Neutrophil (primary cell): ENCODE measurements around the gene MYOD1.

Source experiments
- H3K27ac ChIP-seq: fragments of 200-600 bp; sonication (generic); 2 replicates; pipeline ENCODE4 v1.5.1; 2016; ENCODE audit warnings: mild to moderate bottlenecking, moderate library complexity
- H3K27me3 ChIP-seq: fragments of 200-600 bp; sonication (generic); 2 replicates; pipeline ENCODE4 v1.6.0; 2016; ENCODE audit warnings: mild to moderate bottlenecking
- H3K36me3 ChIP-seq: fragments of 200-600 bp; sonication (generic); 2 replicates; pipeline ENCODE4 v1.5.1; 2017
- H3K4me1 ChIP-seq, 2 experiments: fragments of 200-600 bp in 1 of 2; sonication (generic) in 1 of 2; 1 replicate in 1 of 2; 2 replicates in 1 of 2; pipeline versions ENCODE4 v1.5.1 to v1.6.1; 2013 to 2016; ENCODE audit warnings: low read depth in 1 of 2, low read length in 1 of 2, mild to moderate bottlenecking in 1 of 2, moderate library complexity in 1 of 2; ENCODE audit not compliant: control insufficient read depth in 1 of 2, insufficient read depth in 1 of 2
- H3K4me3 ChIP-seq, 2 experiments: fragments of 200-600 bp in 1 of 2; sonication (generic) in 1 of 2; 1 replicate in 1 of 2; 2 replicates in 1 of 2; pipeline ENCODE4 v1.5.1; 2013 to 2016; ENCODE audit warnings: low read depth in 1 of 2, low read length in 1 of 2, mild to moderate bottlenecking in 1 of 2, moderate library complexity in 1 of 2
- H3K9me3 ChIP-seq: fragments of 200-600 bp; sonication (generic); 2 replicates; pipeline ENCODE4 v1.5.1; 2016
- CTCF ChIP-seq: fragments of 200-600 bp; sonication (generic); IDR thresholded peaks from 2 replicates; pipeline ENCODE4 v1.5.1; 2016; ENCODE audit warnings: antibody characterized with exemption

Gene MYOD1

DNA sequence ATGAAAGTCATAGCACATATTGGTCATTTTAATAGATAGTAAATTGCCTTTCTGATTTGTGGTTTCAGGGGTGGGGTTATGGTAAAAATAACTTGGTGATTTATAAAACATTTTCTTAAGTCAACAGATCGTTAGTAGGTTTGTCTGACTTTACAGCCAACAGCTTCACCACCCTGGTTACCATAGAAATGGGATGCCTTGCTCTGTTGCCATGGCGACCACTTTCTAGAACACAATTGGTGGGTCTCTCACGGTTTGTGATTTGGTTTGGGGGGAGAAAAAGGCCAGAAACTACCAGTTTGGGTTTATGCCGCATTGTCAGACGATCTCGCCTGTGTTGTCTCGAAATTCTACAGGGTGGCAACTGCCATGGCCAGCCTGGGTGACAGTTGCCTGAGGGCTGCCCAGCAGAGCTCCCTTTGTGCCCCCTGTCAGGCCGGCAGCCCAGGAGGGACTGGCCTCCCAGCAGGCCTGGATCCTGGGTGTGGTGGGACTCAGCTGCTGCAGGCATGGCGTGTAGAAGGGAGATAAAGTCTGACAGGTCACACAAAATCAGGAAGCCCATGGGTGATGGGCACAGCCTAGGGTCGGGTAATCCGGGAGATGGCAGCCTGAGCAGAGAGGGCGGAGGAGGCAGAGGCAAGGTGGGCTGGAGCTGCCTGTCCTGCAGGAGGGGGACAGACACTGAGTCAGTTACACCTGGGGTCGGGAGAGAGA, 46.1 kb downstream of the MYOD1 start:
- H3K36me3 ChIP-seq, result no peaks in the 10 kb centered on the region
- no peak for TF ChIP-seq CTCF
- no peak overlapping the region for H3K27ac ChIP-seq
- H3K9me3 ChIP-seq, result no peaks in the 10 kb centered on the region
- H3K27me3 ChIP-seq, result no peaks in the 10 kb centered on the region
- no peak overlapping the region for H3K4me3 ChIP-seq
- no peaks in the 10 kb centered on the region for H3K4me1 ChIP-seq

- Histone ChIP-seq H3K9me3 (no peaks in the 10 kb centered on the region), H3K27me3 (no peaks in the 10 kb centered on the region), H3K4me1 (no peaks in the 10 kb centered on the region), H3K4me3 (no peak overlapping the region), H3K27ac (no peak overlapping the region), H3K36me3 (no peaks in the 10 kb centered on the region)
- no peak for TF ChIP-seq CTCF
These were observed 46.6 kb downstream of the MYOD1 start for GRCh38 chr11:17766073-17766359.

DNA sequence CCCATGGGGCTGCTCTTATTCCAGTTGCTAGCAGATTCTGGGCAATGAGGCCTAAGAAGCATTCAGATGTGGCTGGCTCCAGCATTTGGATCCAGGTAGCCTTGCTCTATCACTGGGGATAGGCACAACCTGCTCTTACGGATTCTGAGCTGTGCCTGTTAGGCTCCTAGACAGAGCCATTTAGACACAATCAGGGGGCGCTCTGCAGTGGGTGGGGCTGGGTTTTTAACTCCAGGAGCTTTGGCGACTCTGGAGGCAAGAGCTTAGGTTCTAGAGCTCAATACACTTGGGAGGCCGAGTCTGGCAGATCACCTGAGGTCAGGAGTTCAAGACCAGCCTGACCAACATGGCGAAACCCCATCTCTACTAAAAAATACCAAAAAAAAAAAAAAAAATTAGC, 47.2 kb downstream of the MYOD1 start:
- no peak for TF ChIP-seq CTCF
- H3K4me3 ChIP-seq, result no peak overlapping the region

DNA sequence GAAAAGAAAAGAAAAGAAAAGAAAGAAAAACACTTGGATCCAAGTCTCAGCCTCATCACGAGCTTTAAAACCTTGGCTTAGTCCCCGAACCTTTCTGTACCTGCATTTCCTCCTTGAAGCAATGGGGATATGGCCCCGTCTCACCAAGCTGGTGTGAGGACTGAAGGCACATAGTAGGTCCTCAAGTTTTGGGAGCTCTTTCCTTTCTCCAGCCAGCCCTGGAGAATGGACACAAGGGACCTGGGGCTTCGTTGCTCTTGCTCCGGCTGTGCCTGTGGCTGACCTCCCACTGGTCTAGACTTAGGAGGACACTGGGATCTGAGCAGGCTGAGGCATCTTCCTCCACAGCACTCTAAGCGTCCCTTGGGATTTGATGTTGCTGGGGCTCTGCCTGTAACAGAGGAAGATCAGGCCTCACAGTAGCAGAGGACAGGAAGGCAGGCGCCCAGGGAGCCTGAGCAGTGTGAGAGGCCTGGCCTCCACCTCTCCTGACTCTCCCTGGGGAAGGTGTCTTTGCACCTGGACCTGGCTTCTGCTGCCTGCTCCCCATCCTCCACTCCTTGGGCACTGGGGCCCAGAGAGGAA, 48.0 kb downstream of the MYOD1 start:
- no peak for TF ChIP-seq CTCF
- Histone ChIP-seq H3K4me3 (no peak overlapping the region), H3K36me3 (no peaks in the 10 kb centered on the region), H3K4me1 (no peaks in the 10 kb centered on the region), H3K27ac (no peak overlapping the region), H3K27me3 (no peaks in the 10 kb centered on the region), H3K9me3 (no peaks in the 10 kb centered on the region)

More for the DNA sequence above, 47.2 kb downstream of the MYOD1 start:
- Histone ChIP-seq H3K36me3 (no peaks in the 10 kb centered on the region), H3K4me1 (no peaks in the 10 kb centered on the region), H3K27ac (no peak overlapping the region), H3K27me3 (no peaks in the 10 kb centered on the region), H3K9me3 (no peaks in the 10 kb centered on the region)

- Histone ChIP-seq H3K27ac (no peak overlapping the region), H3K27me3 (no peaks in the 10 kb centered on the region), H3K9me3 (no peaks in the 10 kb centered on the region), H3K4me3 (no peak overlapping the region), H3K36me3 (no peaks in the 10 kb centered on the region), H3K4me1 (no peaks in the 10 kb centered on the region)
- no peak for TF ChIP-seq CTCF
These were observed 48.5 kb downstream of the MYOD1 start for GRCh38 chr11:17767914-17768313.
